Measurements from ENCODE around the gene IL1R2.

DNA sequence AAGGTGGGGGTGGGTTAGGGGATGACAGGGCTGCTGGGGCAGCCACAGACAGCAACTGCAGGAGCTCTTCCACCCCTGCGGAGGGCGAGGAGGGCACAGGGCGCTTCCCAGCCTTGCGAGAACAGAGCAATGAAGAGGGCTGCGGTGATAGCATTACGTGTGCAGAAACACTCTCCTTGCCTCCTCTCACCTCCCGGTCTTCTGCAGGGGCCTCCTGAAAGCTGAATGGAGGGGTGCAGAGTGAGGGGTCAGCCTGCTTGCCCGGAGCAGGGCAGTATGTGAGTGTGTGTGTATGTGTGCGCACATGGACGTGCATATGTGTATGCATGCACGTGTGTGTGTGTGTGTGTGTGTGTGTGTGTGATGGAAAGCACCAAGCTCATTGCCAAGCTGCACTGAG is 29.5 kb upstream of the IL1R2 start:
- TF ChIP-seq, protein P1, sequence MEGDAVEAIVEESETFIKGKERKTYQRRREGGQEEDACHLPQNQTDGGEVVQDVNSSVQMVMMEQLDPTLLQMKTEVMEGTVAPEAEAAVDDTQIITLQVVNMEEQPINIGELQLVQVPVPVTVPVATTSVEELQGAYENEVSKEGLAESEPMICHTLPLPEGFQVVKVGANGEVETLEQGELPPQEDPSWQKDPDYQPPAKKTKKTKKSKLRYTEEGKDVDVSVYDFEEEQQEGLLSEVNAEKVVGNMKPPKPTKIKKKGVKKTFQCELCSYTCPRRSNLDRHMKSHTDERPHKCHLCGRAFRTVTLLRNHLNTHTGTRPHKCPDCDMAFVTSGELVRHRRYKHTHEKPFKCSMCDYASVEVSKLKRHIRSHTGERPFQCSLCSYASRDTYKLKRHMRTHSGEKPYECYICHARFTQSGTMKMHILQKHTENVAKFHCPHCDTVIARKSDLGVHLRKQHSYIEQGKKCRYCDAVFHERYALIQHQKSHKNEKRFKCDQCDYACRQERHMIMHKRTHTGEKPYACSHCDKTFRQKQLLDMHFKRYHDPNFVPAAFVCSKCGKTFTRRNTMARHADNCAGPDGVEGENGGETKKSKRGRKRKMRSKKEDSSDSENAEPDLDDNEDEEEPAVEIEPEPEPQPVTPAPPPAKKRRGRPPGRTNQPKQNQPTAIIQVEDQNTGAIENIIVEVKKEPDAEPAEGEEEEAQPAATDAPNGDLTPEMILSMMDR (IDR thresholded peaks at IDR 0.05): no peak
- TF ChIP-seq POLR2A (IDR thresholded peaks at IDR 0.05): no peak
